HG03565 (cell line): ENCODE measurements around the gene FKRP.

Source experiments
- ATAC-seq: cut with Tn5 transposase; IDR thresholded peaks from one replicate; pipeline ENCODE4 v1.9.1; 2021; ENCODE audit warnings: mild to moderate bottlenecking, moderate library complexity; ENCODE audit not compliant: unreplicated experiment

The FKRP gene

GRCh38 chr19:46718934-46719622 is 26.8 kb upstream of the FKRP start:
- ATAC-seq, result no peak

- no peak for ATAC-seq
Observed at GRCh38 chr19:46719629-46720502, 26.0 kb upstream of the FKRP start.

GRCh38 chr19:46720503-46721239 is 25.2 kb upstream of the FKRP start:
- no peak for ATAC-seq

GRCh38 chr19:46721269-46722003 is 24.4 kb upstream of the FKRP start:
- ATAC-seq, result no peak

DNA sequence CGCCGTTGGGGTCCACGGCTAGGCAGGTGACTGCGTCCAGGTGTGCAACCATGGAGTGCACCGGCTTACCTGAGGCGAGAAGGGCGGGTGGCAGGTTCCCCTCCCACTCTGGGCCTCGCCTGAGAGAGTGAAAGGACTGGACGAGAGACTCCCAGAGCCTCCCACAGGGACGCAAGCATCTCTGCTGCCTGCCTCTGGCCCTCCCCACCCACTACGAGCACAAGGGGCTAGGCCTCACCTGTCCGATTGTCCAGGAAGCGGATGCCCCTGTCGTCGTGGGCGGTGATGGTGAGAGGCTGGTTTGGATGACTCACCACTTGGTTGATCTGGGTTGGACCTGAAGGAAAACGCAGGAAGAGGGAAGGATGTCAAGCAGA is 23.9 kb upstream of the FKRP start:
- no peak for ATAC-seq

GRCh38 chr19:46722421-46723022 is 23.3 kb upstream of the FKRP start:
- ATAC-seq, result no peak

- no peak for ATAC-seq
Observed at GRCh38 chr19:46723023-46723461, 22.8 kb upstream of the FKRP start.

GRCh38 chr19:46723471-46723870 is 22.4 kb upstream of the FKRP start:
- no peak for ATAC-seq

GRCh38 chr19:46724468-46724867 is 21.4 kb upstream of the FKRP start:
- no peak for ATAC-seq

DNA sequence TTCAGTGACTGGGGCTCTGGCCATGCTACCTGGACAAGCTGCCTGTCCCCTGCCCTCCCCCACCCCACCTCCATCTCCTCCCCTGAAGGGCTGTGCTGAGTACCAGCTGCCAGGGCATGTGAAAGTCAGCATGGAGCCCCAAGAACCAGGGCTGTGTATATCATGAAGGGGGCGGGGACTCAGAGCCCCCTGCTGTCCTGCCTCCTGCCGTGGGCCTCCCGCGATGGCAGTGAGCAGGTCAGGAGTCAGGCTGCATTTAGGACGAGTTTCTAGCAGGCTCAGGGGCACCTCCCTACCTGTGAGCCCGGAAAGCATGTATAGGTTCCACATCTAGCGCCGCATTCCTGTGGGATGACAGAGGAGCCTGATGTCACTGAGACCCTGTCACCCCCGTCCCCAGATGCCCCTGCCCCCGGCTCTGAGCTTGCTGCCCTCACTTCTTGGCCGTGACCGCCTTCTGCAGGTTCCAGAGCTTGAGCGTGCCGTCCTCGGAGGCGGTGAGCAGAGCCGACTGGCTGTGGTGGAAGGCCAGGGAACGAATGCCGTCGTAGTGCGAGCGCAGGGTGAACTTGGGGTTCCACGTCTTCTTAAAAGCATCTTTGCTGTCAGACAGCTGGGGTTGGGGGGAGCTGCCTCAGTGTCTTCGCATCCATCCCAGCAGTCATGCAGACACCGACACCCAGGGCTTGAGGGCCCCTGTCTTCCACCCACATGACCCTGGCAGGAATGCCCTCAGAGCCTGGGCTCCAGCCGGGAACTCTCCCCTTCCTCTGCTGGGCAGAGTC is 20.6 kb upstream of the FKRP start:
- ATAC-seq, result no peak

- ATAC-seq, result no peak
Observed at GRCh38 chr19:46725859-46726393, 19.9 kb upstream of the FKRP start.

GRCh38 chr19:46726551-46726950 is 19.3 kb upstream of the FKRP start:
- ATAC-seq, result no peak

GRCh38 chr19:46726971-46727501 is 18.8 kb upstream of the FKRP start:
- no peak for ATAC-seq

GRCh38 chr19:46727757-46728156 is 18.1 kb upstream of the FKRP start:
- no peak for ATAC-seq

- ATAC-seq, result no peak
Observed at GRCh38 chr19:46728208-46728607, 17.6 kb upstream of the FKRP start.

- no peak for ATAC-seq
Observed at GRCh38 chr19:46728693-46729339, 17.0 kb upstream of the FKRP start.

- no peak for ATAC-seq
Observed at GRCh38 chr19:46729696-46730095, 16.2 kb upstream of the FKRP start.

GRCh38 chr19:46730187-46730586 is 15.7 kb upstream of the FKRP start:
- ATAC-seq, result no peak

GRCh38 chr19:46730595-46730994 is 15.3 kb upstream of the FKRP start:
- ATAC-seq, result no peak
